ENCODE results near the gene TBKBP1.

GRCh38 chr17:47745037-47745380, 51.0 kb downstream of the TBKBP1 start:
- TF ChIP-seq, protein P1, sequence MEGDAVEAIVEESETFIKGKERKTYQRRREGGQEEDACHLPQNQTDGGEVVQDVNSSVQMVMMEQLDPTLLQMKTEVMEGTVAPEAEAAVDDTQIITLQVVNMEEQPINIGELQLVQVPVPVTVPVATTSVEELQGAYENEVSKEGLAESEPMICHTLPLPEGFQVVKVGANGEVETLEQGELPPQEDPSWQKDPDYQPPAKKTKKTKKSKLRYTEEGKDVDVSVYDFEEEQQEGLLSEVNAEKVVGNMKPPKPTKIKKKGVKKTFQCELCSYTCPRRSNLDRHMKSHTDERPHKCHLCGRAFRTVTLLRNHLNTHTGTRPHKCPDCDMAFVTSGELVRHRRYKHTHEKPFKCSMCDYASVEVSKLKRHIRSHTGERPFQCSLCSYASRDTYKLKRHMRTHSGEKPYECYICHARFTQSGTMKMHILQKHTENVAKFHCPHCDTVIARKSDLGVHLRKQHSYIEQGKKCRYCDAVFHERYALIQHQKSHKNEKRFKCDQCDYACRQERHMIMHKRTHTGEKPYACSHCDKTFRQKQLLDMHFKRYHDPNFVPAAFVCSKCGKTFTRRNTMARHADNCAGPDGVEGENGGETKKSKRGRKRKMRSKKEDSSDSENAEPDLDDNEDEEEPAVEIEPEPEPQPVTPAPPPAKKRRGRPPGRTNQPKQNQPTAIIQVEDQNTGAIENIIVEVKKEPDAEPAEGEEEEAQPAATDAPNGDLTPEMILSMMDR (IDR thresholded peaks at IDR 0.05): no peak
- TF ChIP-seq EZH2 (IDR thresholded peaks at IDR 0.05): no peak
- TF ChIP-seq EZH2phosphoT487 (IDR thresholded peaks at IDR 0.05): no peak

Measured in neural progenitor cell (in vitro differentiated cells).